ENCODE measurements around the gene EIPR1.

EIPR1 gene

DNA sequence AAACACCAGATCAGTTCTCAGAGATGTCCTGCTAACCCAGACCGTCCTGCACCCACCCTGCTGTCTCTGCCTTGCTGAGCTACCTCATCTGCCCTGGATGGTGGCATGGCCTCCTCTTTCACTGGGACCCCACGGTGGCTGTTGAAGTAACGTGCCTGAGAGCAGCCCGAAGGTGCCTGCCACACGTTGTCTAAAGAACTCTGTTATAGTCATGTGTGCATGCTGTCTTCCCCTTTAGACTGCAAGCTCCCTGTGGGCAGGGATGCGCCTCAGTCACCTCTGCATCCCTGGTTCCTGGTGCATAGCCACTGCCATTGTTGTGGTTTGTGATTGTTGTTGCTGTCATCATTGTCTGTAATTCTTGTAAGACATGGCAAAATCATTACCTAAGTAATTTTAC, 235.9 kb downstream of the EIPR1 start:
- Histone ChIP-seq H3K4ac (ENCODE audit: low read depth in 1 of 2, low read length in 2 of 2) (no peak overlapping the region), H4K91ac (ENCODE audit: low read length) (no peak overlapping the region), H4K8ac (ENCODE audit: low read length) (no peak overlapping the region), H3K4me3 (ENCODE audit: insufficient read depth in 1 of 2, low read depth in 1 of 2, low read length in 2 of 2) (no peak overlapping the region), H3K4me1 (ENCODE audit: control insufficient read depth, insufficient read depth, low read depth, low read length) (no peaks in the 10 kb centered on the region), H2BK12ac (ENCODE audit: low read length in 2 of 2) (no peak overlapping the region), H3K27me3 (ENCODE audit: control insufficient read depth in 1 of 2, insufficient read depth in 1 of 2, low read length in 2 of 2) (no peaks in the 10 kb centered on the region), H2BK15ac (ENCODE audit: low read depth, poor library complexity, severe bottlenecking) (no peak overlapping the region), H3K4me2 (ENCODE audit: low read length, poor library complexity, severe bottlenecking) (no peak overlapping the region), H3K23ac (ENCODE audit: low read length in 2 of 2) (no peak overlapping the region), H3K9me3 (ENCODE audit: control insufficient read depth, low read length) (no peaks in the 10 kb centered on the region), H3K18ac (ENCODE audit: low read depth in 1 of 2, low read length in 2 of 2) (no peak overlapping the region), H2AFZ (ENCODE audit: low read depth, low read length) (no peak overlapping the region), H2BK120ac (ENCODE audit: low read depth, low read length) (no peak overlapping the region), H3K14ac (ENCODE audit: low read length in 2 of 2) (no peak overlapping the region), H3K27ac (ENCODE audit: low read length, poor library complexity, severe bottlenecking) (no peak overlapping the region), H2AK5ac (ENCODE audit: low read length, severe bottlenecking) (no peak overlapping the region), H2BK5ac (ENCODE audit: low read depth, low read length, poor library complexity, severe bottlenecking) (no peak overlapping the region), H3K79me1 (replicated peaks; ENCODE audit: low read length, poor library complexity, severe bottlenecking) (no peaks in the 10 kb centered on the region), H3K9ac (ENCODE audit: low read length) (no peak overlapping the region), H3K36me3 (ENCODE audit: control insufficient read depth in 1 of 2, insufficient read depth in 2 of 2, low read depth in 1 of 2, low read length in 2 of 2) (no peaks in the 10 kb centered on the region)
- no peak for DNase-seq
- WGBS = 81% methylated on average over 5 of the region's 6 CpGs

- DNase-seq = no peak
Observed at GRCh38 chr2:3139906-3140305, 237.7 kb downstream of the EIPR1 start.

More at GRCh38 chr2:3139906-3140305, 237.7 kb downstream of the EIPR1 start:
- H3K27me3 ChIP-seq (ENCODE audit: control insufficient read depth in 1 of 2, insufficient read depth in 1 of 2, low read length in 2 of 2) = no peaks in the 10 kb centered on the region
- H2AK5ac ChIP-seq (ENCODE audit: low read length, severe bottlenecking) = no peak overlapping the region
- no peaks in the 10 kb centered on the region for H3K36me3 ChIP-seq (ENCODE audit: control insufficient read depth in 1 of 2, insufficient read depth in 2 of 2, low read depth in 1 of 2, low read length in 2 of 2)
- no peak overlapping the region for H3K18ac ChIP-seq (ENCODE audit: low read depth in 1 of 2, low read length in 2 of 2)
- no peak overlapping the region for H3K4ac ChIP-seq (ENCODE audit: low read depth in 1 of 2, low read length in 2 of 2)
- H3K4me1 ChIP-seq (ENCODE audit: control insufficient read depth, insufficient read depth, low read depth, low read length) = no peaks in the 10 kb centered on the region
- no peak overlapping the region for H2BK12ac ChIP-seq (ENCODE audit: low read length in 2 of 2)
- no peak overlapping the region for H3K9ac ChIP-seq (ENCODE audit: low read length)
- WGBS = 65% methylated on average over 7 of the region's 7 CpGs
- no peak overlapping the region for H2BK15ac ChIP-seq (ENCODE audit: low read depth, poor library complexity, severe bottlenecking)
- H2BK5ac ChIP-seq (ENCODE audit: low read depth, low read length, poor library complexity, severe bottlenecking) = no peak overlapping the region
- no peak overlapping the region for H3K27ac ChIP-seq (ENCODE audit: low read length, poor library complexity, severe bottlenecking)
- no peak overlapping the region for H3K4me3 ChIP-seq (ENCODE audit: insufficient read depth in 1 of 2, low read depth in 1 of 2, low read length in 2 of 2)
- no peaks in the 10 kb centered on the region for H3K9me3 ChIP-seq (ENCODE audit: control insufficient read depth, low read length)
- H2AFZ ChIP-seq (ENCODE audit: low read depth, low read length) = no peak overlapping the region
- no peak overlapping the region for H4K8ac ChIP-seq (ENCODE audit: low read length)
- no peak overlapping the region for H4K91ac ChIP-seq (ENCODE audit: low read length)
- H3K14ac ChIP-seq (ENCODE audit: low read length in 2 of 2) = no peak overlapping the region
- no peak overlapping the region for H3K4me2 ChIP-seq (ENCODE audit: low read length, poor library complexity, severe bottlenecking)
- no peaks in the 10 kb centered on the region for H3K79me1 ChIP-seq (replicated peaks; ENCODE audit: low read length, poor library complexity, severe bottlenecking)
- no peak overlapping the region for H3K23ac ChIP-seq (ENCODE audit: low read length in 2 of 2)
- no peak overlapping the region for H2BK120ac ChIP-seq (ENCODE audit: low read depth, low read length)
